GM19351 (cell line): ENCODE measurements around the gene MOG.
"Not testable (repeated sequence)": the region's sequence is repeated elsewhere in the genome, so short reads cannot be mapped to it uniquely, and the experiment has no call there.

Source experiments
- ATAC-seq: cut with Tn5 transposase; IDR thresholded peaks from one replicate; pipeline ENCODE4 v1.9.1; 2021; ENCODE audit warnings: mild to moderate bottlenecking, moderate library complexity; ENCODE audit not compliant: unreplicated experiment

Gene MOG

DNA sequence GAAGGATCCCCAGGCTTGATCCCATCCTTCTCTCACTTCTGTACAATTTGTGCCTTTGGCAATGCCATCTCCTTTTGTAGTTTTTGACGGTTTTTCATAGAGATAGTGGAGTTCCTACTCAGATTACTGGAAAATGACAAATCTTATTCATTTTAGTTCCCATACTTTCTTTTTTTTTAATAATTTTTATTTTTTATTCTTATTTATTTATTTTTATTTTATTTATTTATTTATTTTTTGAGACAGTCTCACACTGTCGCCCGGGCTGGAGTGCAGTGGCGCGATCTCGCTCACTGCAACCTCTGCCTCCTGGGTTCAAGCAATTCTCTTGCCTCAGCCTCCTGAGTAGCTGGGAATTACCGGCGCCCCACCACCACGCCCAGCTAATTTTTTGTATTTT lies 19.6 kb upstream of the MOG start:
- no peak for ATAC-seq

DNA sequence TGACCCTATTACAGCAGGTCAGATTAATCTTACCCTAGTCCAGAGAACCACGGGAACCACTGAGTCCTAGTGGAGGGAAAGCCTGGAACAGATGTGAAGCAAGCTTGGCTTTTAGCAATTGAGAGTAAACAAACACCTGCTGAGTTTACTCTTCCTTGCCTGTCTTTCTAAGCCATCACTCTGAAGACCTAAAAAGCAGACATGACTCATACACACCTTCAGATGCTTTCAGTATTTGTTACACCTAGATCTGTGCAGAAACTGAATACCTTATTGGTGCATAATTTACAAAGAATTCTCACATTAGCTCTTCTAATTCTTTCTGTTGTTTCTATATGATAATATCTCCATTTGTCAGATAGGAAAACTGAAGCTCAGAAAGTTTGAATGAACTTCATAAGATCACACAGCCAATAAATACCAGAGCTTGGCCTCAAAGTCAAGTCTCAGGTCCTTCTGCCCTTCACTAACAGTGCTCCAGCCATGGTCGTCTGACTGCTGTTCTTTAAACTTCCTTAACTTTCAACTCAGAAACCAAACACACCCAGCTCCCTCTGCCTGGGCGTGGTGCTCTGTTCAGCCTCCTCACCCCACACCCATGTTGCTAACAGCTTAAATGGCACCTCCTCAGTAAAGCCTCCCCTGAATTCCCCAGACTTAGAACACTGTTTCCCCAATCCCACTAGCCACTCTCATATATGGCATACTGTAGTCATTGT lies 15.3 kb upstream of the MOG start:
- no peak for ATAC-seq

DNA sequence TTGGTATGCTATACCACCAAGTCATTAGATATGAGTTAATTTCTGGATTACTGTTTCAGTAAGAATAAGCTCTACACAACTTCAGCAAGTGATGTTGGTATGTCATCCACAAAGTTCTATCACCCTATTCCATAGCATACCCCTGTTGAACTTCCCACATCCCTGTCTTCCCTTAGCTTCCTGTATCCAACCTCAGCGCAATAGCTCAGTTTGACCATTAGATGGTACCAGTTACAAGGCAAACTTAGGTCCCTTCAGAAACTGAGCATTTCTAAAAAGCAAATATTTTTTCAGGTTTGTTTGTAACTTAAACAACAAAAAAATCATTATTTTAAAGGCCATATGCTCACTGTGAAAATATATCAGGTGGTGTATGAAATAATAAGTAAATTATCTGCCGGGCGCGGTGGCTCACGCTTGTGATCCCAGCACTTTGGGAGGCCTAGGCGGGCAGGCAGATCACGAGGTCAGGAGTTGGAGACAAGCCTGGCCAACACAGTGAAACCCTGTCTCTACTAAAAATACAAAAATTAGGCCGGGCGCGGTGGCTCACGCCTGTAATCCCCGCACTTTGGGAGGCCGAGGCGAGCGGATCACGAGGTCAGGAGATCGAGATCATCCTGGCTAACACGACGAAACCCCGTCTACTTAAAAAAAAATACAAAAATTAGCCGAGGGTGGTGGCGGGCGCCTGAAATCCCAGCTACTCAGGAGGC lies 8.8 kb upstream of the MOG start:
- no peak for ATAC-seq

DNA sequence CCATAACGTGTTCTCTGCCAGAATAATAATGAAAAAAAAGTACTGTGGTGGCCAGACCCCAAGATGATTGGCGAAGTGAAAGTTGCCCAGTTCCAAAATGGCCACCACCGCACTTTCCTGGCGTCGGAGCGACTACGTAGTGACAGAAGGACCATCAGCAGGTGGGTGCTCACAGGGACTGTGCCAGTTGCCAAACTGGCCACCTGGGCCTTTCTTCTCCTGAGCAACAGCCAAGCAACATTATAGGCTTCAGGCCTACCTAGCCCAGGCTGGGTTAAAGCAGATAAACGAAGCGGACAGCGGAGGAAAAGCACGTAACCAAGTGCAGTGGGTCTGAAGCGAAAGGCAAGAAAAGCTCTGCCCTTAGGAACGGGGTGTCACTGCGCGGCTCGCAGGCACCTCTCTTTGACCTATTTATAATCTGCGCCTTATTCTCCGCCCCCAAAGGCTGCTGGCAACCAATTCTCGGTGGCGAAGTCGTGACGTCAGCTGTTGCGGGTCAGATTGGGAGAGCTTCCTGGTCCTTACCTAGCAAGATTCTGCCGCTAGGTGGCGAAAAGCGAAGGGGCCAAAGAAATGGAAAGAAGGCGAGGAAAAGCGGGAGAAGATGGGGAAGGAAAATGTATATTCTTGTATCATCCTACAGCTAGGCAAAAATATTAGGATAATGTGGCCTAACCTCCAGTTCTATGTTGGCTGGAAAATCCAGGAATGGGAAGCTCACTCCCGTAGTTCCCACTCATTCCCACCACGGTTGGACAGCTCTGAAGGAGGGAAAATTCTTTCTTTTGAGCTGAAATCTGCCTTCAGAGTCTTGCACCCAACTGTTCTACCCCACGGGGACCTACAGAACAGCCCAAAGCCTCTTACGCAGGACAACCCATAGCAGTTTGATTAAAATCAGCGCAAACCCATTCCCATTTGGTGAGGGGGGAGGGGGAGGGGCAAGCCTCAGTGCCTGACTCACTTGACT lies 6.9 kb upstream of the MOG start:
- ATAC-seq, result peak; percentile 95

DNA sequence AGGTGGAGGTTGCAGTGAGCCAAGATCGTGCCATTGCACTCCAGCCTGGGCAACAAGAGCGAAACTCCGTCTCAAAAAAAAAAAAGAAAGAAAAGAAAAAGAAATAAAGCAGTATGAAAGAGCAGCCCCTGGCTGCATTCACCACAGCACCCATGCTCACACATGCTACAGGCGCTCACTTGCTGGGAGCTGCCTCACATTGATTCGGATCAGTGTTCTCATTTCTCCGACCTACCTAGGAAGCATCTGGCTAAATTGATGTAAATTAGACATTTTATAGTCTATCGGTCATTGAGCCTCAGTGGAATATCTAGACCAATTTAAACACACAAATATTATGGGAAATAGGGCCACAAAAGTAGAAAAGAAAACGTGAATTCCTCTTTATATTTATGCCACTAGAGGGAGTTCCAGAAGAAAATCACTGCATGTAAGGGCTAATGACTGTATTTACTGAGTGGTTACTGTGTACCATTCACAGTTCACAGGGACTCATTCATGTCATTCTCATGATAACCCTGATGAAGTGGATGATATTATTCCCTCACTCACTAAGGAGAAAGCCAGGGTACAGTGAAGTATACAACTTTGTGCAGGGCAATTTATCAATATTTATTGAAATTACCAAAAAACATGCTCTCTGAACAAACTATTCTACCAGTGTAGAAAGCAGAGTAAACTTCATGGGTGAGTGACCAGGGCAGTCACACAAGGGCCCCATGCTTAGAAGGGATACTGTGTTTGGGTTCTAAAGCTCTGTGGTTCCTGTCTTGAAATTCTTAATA lies 5.3 kb upstream of the MOG start:
- no peak for ATAC-seq

DNA sequence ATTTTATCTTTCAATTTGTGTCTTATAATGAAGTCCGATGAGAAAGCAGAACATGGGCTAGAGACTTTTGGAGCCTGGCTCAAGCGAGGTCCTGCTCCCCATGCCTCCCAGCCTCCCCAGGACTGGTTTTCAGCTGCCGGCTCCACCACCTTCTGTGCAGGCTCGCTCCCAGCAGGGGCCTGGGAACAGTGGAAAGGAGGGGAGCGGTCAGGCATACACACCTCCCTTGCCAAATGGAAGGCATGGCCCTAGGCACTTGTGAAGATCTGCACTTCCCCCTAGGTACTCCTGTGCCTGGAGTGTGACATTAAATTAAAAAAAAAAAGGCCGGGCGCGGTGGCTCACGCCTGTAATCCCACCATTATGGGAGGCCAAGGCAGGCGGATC lies 4.7 kb upstream of the MOG start:
- ATAC-seq, result no peak

DNA sequence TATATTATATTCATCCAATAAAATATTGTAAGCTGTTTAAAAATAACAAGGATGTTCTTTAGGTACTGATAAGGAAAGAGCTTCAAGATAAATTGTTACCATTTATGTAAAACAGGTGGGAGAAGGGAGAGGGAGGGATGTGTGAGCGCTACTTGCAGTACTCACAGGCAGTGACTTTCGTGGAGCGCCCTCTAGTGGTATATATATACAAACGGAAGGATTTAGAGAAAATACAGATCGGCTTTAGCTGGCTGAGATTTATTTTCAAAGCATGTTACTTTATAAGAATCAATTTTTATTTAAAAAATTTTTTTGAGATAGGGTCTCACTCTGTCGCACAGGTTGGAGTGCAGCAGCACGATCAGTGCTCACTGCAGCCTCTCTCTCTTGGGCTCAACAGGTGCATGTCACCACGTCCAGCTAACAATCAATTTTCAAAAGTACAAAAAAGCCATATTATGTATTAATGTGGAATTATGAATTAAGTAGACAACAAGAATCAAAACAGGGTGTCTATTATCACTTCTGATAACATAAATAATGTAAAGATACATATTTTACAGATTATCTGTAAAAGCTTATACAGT lies 3.3 kb upstream of the MOG start:
- ATAC-seq, result no peak

DNA sequence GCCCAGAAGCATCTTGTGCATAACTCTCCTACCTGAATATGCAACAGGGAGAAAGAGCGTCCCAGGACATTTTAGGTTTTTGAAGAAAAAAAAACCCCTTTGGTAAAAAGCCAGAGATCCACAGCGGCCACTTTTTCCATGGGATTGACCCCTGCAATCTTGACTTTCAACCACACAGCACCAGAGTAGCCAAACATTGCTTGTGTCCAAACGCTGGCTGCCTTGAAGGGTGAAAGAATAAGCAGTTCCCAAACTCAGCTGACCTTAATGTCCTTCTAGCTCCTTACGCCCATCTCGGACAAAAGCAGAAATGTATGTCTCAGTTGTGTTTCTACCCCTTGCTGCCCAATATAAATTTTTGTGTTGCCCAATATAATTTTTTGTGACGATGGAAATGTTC lies 1.2 kb upstream of the MOG start:
- no peak for ATAC-seq

DNA sequence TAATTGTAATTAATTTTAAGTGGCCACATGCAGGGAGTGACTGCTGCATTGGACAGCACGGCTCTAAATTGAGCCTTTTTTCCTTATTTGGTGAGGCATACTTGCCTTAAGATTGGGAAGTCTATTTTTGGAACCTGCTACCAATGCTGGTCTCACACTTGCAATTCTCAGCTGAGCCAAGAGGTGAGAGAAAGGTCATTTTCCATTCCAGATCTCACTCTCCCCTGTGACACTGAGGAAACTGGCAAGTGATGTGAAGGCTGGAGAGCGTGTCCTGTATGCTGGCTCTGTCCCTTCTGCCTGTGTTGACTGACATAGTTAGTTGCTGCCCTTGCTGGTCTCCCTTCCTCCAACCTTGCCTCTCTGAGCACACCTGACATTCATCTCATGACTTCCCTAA lies 735 bp upstream of the MOG start:
- ATAC-seq, result no peak

DNA sequence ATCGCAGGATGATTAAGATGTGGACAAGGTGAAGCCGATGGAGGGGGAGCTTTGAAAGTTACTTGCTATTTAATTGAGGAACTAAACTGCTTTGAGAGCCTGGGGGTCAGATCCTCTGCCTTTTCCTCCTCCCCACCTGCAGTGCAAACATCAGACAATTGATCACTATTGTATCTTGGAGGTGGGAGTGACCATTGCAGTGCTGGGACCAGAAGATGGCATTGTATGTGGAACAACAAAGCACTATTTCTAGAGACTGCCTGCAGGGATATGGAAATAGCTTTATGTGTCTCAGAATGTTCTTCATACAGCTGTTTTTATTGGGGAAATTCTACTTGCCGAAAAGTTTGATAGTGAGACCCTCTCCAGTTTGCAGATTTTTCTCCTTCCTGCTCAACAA lies 4.2 kb downstream of the MOG start:
- ATAC-seq, result no peak

DNA sequence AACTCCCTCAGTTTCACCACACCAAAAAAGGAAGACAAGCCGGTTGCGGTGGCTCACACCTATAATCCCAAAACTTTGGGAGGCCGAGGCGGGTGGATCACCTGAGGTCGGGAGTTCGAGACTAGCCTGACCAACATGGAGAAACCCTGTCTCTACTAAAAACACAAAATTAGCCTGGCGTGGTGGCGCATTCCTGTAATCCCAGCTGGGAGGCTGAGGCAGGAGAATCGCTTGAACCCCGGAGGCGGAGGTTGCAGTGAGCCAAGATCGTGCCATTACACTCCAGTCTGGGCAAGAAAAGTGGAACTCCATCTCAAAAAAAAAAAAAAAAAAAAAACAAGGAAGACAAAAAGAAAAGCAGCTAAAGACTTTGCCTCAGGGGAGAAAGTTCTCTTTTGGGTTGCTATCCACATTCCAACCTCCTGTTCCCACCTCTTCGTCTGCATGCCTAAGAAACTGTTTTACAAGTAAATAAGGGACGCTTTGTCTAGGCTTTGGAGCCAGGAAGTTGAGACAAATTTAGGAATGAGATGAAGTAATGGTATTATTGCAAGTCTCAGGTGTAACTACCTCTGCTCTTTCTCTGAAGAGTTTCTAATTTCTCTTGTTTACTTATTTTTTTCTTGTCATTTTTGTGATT lies 4.7 kb downstream of the MOG start:
- ATAC-seq, result not testable (repeated sequence)

DNA sequence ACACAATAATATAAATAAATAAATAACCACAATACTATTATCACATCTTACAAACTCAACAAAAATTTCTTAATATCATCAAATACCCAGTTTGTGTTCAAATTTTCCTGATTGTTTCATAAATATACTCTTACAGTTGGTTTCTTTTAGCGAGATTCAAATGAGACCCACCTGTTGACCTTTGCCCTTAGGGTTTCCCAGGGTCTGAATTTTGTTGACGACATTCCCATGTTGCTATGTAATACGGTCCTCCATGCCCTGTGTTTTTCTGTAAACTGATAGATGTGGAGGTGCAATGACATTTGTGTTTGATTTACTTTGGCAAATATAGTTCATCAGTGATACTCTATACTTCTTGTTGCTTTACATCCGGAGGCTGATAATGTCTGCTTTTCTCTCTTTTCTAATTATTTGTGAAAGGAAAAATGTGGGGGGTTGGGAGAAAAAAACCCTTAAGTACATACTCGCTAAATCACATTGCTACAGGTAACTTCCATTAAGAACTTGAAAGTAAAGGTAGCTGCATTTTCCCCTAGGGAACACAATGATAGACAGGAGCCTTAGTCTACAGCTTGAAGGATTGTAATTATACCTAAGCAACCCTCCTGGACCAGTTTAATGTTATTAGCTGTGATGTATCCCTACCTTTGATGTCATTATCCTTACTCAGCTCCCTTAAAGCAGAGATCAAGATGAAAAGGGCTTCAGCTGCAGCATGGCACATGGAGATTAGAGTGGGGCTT lies 6.6 kb downstream of the MOG start:
- no peak for ATAC-seq

DNA sequence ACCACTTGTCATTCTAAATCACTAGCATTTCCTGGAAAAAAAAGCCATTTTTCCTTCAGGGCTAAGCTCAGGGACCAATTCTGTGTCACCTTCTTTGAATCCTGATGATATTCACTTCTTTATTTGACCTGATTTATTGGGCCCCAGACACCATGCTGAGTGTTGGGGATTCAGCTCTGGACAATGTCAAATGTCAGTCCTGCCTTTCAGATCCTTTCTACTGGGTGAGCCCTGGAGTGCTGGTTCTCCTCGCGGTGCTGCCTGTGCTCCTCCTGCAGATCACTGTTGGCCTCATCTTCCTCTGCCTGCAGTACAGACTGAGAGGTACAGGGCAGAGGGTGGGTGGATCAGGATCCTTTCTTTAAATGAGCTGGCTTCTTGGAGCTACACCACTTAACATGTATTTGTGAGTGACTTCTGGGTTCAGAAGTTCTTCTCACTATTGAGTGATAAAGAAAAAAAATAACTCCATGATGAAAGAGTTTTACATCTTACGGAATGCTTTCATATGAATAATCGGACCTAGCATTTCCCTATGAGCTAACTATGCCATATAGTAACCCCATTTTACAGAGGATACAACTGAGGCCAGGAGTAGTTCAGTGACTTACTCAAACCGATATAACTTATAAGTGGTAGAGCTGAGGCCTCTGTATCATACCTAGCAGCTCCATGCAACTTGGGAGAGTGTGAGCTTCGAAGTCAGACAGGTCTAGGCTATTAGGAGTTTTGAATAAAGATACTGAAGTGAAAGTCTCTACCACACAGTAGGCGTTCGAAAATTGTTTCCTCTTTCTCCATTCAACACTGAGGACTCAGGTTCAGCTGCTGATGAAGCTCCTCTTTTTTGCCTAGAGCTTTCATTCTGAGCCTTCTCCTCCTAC lies 9.3 kb downstream of the MOG start:
- ATAC-seq, result no peak

DNA sequence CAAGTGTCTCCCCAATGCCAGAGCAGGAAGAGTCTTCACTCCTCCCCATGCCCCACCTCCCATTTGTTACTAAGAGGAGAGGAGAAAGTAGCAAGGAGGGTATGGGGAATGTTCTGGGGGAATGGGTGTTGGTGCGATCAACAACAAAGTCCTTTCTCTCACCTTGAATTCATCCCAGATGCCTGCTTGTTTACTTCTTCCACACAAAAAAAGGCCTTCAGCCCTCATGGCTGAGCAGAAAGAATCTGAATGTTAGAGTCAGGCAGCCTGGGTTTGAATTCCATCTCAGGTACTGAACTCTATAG lies 9.9 kb downstream of the MOG start:
- no peak for ATAC-seq

DNA sequence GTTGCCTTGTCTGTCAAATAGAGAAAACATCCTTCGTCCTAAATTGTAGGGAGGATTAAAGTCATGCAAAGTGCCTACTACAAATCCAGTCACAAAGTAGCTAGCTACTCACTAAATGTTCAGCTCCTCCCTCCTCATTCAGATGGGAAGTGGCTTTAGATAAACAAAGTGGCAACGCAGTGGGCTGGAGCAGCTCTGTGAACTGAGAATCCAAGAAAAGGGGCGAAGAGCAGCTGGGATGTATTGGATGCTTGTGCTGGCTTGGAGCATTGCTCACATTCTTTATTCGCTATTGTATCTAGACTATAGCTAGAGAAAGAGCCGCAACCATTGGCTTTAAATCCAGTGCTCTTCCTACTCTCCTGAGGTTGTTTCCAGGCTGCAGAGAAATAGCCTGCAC lies 10.3 kb downstream of the MOG start:
- ATAC-seq, result no peak

DNA sequence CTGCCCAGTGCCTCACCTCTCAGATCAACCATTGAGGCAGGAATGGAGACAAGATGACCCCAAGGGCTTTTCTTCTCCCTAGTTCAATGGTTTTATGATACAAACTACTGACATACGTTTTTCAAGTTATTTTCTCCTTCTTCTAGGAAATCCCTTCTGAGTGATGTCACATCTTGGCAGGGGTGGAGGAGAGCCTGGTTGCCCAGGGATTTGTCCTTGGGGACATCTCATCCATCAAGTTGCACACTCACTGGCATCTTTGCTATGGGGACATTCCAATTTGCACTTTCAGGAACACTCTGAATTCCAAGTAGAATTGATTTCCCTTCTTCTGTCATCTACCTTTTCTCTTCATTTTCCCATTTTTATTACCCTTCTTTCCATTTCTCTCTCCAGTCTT lies 14.1 kb downstream of the MOG start:
- ATAC-seq, result no peak

DNA sequence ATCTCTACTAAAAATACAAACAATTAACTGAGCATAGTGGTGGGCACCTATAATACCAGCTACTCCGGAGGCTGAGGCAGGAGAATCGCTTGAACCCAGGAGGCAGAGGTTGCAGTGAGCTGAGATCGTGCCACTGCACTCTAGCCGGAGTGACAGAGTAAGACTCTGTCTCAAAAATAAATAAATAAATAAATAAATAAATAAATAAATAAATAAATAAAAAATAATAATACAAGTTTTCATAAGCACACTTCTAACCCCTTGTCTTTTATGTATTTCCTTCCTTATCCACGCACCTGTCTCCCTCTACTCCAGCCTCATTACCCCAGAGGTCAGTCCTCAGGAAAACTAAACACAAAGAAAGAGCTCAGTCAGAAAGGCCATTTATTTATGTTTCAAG lies 15.2 kb downstream of the MOG start:
- not testable (repeated sequence) for ATAC-seq

DNA sequence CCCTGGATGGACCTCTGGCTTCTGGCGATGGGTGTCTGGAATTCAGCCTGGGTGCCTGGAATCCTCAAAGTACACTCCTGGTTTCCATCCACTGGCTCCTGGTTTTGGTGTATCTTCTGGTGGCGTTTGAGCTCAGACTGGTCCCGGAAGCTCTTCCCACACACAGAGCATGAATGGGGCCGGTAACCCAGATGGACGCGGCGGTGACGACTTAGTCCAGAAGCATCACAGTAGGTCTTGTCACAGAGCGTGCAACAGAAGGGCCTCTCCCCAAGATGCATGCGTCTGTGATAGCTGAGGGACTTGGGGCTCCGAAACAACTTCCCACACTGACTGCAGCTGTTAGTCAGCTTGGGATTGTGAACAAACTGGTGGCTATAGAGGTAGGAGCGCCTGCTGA lies 16.3 kb downstream of the MOG start:
- ATAC-seq, result no peak

DNA sequence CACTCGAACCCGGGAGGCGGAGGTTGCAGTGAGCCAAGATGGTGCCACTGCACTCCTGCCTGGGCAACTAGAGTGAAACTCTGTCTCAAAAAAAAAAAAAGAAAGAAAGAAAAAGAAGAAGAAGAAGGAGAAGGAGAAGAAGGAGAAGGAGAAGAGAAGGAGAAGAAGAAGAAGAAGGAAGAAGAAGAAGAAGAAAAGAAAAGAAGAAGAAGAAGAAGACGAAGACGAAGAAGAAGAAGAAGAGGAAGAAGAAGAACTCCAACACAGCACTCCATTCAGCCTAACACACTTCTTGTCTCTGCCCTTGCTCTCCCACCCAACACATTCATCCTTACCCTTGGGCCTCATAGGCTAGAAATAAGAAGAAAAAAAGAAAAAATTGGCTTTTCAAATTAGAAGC lies 17.1 kb downstream of the MOG start:
- ATAC-seq, result no peak
